WTC11 (cell line): Measurements from ENCODE around the gene SNX6. TPM values are rescaled to one million over a fixed set of nuclear protein-coding genes. Genes with fewer than 3 reads are reported as not detected.

ENCODE experiments used
- ATAC-seq: fragments of 200-7000 bp; cut with Tn5 transposase; 2 replicates; pipeline ENCODE4 v1.10.0; 2021; ENCODE audit warnings: mild to moderate bottlenecking, moderate library complexity
- CTCF ChIA-PET: fragments of 300-600 bp; sonication (Branson Sonifier 250); formaldehyde crosslinking; loops from one replicate; lab custom pipeline; 2021; ENCODE audit warnings: antibody characterized with exemption; lab: Charles Lee
- POLR2A ChIA-PET: fragments of 350-600 bp; sonication (Branson Sonifier 250); formaldehyde crosslinking; loops from one replicate; lab custom pipeline; 2021; ENCODE audit warnings: antibody characterized with exemption; lab: Charles Lee
- DNase-seq: peaks from one replicate; pipeline ENCODE4 v3.0.0; 2021; ENCODE audit warnings: low spot score
- H3K27ac Mint-ChIP-seq: 2 replicates; pipeline ENCODE4 v1.8.0; 2021; ENCODE audit warnings: mixed read lengths
- H3K27me3 Mint-ChIP-seq: 2 replicates; pipeline ENCODE4 v1.8.0; 2021; ENCODE audit warnings: low read depth, mild to moderate bottlenecking, moderate library complexity, mixed read lengths
- H3K36me3 Mint-ChIP-seq: 2 replicates; pipeline ENCODE4 v1.8.0; 2021; ENCODE audit warnings: mixed read lengths
- H3K4me1 Mint-ChIP-seq: 2 replicates; pipeline ENCODE4 v1.8.0; 2022; ENCODE audit warnings: mixed read lengths
- H3K4me3 Mint-ChIP-seq: 2 replicates; pipeline ENCODE4 v1.8.0; 2021; ENCODE audit warnings: mild to moderate bottlenecking, moderate library complexity, mixed read lengths
- H3K9me3 Mint-ChIP-seq: 2 replicates; pipeline ENCODE4 v1.8.0; 2021; ENCODE audit warnings: mixed read lengths
- CBFB ChIP-seq: sonication (generic); formaldehyde crosslinking; IDR thresholded peaks from 2 replicates; pipeline ENCODE4 v1.8.1; 2022; ENCODE audit warnings: mild to moderate bottlenecking, low read depth, missing genetic modification reagents
- CREB1 ChIP-seq: sonication (generic); formaldehyde crosslinking; IDR thresholded peaks from 2 replicates; pipeline ENCODE4 v1.8.0; 2023; ENCODE audit warnings: mild to moderate bottlenecking, missing genetic modification reagents
- CREM ChIP-seq: sonication (generic); formaldehyde crosslinking; IDR thresholded peaks from 2 replicates; pipeline ENCODE4 v1.8.1; 2022; ENCODE audit warnings: mild to moderate bottlenecking, missing genetic modification reagents, moderate library complexity
- FOXJ3 ChIP-seq: sonication (generic); formaldehyde crosslinking; IDR thresholded peaks from 2 replicates; pipeline ENCODE4 v1.9.0; 2021; ENCODE audit warnings: missing genetic modification reagents, mild to moderate bottlenecking, borderline replicate concordance
- GTF2I ChIP-seq: fragments of 250-450 bp; sonication (Bioruptor Pico); conservative IDR thresholded peaks from 2 replicates; pipeline ENCODE4 v1.4.0; 2021; ENCODE audit warnings: mild to moderate bottlenecking
- HMGA2 ChIP-seq: fragments of 250-450 bp; sonication (Bioruptor Pico); IDR thresholded peaks from 2 replicates; pipeline ENCODE4 v1.4.0; 2021; ENCODE audit warnings: mild to moderate bottlenecking, moderate library complexity
- HMGXB4 ChIP-seq: sonication (generic); formaldehyde crosslinking; IDR thresholded peaks from 2 replicates; pipeline ENCODE4 v1.8.1; 2023; ENCODE audit warnings: mild to moderate bottlenecking, moderate library complexity, missing genetic modification reagents
- JAZF1 ChIP-seq: fragments of 250-450 bp; sonication (Bioruptor Pico); IDR thresholded peaks from 2 replicates; pipeline ENCODE4 v1.9.0; 2021; ENCODE audit warnings: moderate library complexity, mild to moderate bottlenecking, inconsistent platforms
- KAT7 ChIP-seq: sonication (generic); formaldehyde crosslinking; IDR thresholded peaks from 2 replicates; pipeline ENCODE4 v1.8.1; 2023; ENCODE audit warnings: missing genetic modification reagents, mild to moderate bottlenecking, borderline replicate concordance
- MAX ChIP-seq: sonication (generic); formaldehyde crosslinking; IDR thresholded peaks from 2 replicates; pipeline ENCODE4 v1.8.0; 2022; ENCODE audit warnings: mild to moderate bottlenecking, missing genetic modification reagents
- MXD4 ChIP-seq: fragments of 250-450 bp; sonication (Bioruptor Pico); IDR thresholded peaks from 2 replicates; pipeline ENCODE4 v1.8.0; 2021; ENCODE audit warnings: mild to moderate bottlenecking, moderate library complexity, borderline replicate concordance
- SP1 ChIP-seq: sonication (generic); formaldehyde crosslinking; conservative IDR thresholded peaks from 2 replicates; pipeline ENCODE4 v1.8.1; 2022; ENCODE audit warnings: missing genetic modification reagents
- USF1 ChIP-seq: sonication (generic); formaldehyde crosslinking; IDR thresholded peaks from 2 replicates; pipeline ENCODE4 v1.8.0; 2022; ENCODE audit warnings: mild to moderate bottlenecking, missing genetic modification reagents
- USF2 ChIP-seq: sonication (generic); formaldehyde crosslinking; IDR thresholded peaks from 2 replicates; pipeline ENCODE4 v1.8.1; 2023; ENCODE audit warnings: mild to moderate bottlenecking, missing genetic modification reagents, moderate library complexity
- ZNF232 ChIP-seq: sonication (generic); formaldehyde crosslinking; IDR thresholded peaks from 2 replicates; pipeline ENCODE4 v1.8.0; 2022; ENCODE audit warnings: mild to moderate bottlenecking, missing genetic modification reagents
- ZNF396 ChIP-seq: fragments of 250-450 bp; sonication (Bioruptor Pico); IDR thresholded peaks from 2 replicates; pipeline ENCODE4 v1.8.0; 2021; ENCODE audit warnings: mild to moderate bottlenecking, moderate library complexity, borderline replicate concordance
- ZNF512 ChIP-seq: sonication (generic); formaldehyde crosslinking; IDR thresholded peaks from 2 replicates; pipeline ENCODE4 v1.8.1; 2022; ENCODE audit warnings: missing genetic modification reagents, borderline replicate concordance
- ZNF671 ChIP-seq: fragments of 250-450 bp; sonication (Bioruptor Pico); IDR thresholded peaks from 2 replicates; pipeline ENCODE4 v1.8.0; 2021; ENCODE audit warnings: mild to moderate bottlenecking
- total RNA-seq: library from RNA; stranded (reverse); gene quantifications from 3 replicates; pipeline ENCODE4 v1.2.3, GENCODE V29; 2021
- TF ChIP-seq, protein P1 (sequence below): sonication (generic); formaldehyde crosslinking; conservative IDR thresholded peaks from 2 replicates; pipeline ENCODE4 v1.8.1; 2023; ENCODE audit warnings: mild to moderate bottlenecking, low read depth, missing genetic modification reagents, moderate library complexity
- TF ChIP-seq, protein P2 (sequence below): fragments of 250-450 bp; sonication (Bioruptor Pico); IDR thresholded peaks from 2 replicates; pipeline ENCODE4 v2.1.2; 2022; ENCODE audit warnings: mild to moderate bottlenecking, moderate library complexity
- TF ChIP-seq, protein P3 (sequence below): fragments of 250-450 bp; sonication (Bioruptor Pico); IDR thresholded peaks from 2 replicates; pipeline ENCODE4 v1.9.0; 2021; ENCODE audit warnings: mild to moderate bottlenecking

SNX6 gene
- total RNA-seq, 1 experiment from 2014 or later = 51.3 TPM

GRCh38 chr14:34571771-34572170 lies 58.2 kb downstream of the SNX6 start:
- H3K9me3 Mint-ChIP-seq = no peaks in the 10 kb centered on the region
- no peaks in the 10 kb centered on the region for H3K27me3 Mint-ChIP-seq
- no peak for ATAC-seq
- H3K4me3 Mint-ChIP-seq = no peak overlapping the region
- ChIA-PET CTCF (no interaction called here), POLR2A (no interaction called here)
- no peak for DNase-seq
- H3K36me3 Mint-ChIP-seq = peaks cover 32% of the 10 kb centered on the region
- no peak overlapping the region for H3K27ac Mint-ChIP-seq
- TF ChIP-seq, protein P1, sequence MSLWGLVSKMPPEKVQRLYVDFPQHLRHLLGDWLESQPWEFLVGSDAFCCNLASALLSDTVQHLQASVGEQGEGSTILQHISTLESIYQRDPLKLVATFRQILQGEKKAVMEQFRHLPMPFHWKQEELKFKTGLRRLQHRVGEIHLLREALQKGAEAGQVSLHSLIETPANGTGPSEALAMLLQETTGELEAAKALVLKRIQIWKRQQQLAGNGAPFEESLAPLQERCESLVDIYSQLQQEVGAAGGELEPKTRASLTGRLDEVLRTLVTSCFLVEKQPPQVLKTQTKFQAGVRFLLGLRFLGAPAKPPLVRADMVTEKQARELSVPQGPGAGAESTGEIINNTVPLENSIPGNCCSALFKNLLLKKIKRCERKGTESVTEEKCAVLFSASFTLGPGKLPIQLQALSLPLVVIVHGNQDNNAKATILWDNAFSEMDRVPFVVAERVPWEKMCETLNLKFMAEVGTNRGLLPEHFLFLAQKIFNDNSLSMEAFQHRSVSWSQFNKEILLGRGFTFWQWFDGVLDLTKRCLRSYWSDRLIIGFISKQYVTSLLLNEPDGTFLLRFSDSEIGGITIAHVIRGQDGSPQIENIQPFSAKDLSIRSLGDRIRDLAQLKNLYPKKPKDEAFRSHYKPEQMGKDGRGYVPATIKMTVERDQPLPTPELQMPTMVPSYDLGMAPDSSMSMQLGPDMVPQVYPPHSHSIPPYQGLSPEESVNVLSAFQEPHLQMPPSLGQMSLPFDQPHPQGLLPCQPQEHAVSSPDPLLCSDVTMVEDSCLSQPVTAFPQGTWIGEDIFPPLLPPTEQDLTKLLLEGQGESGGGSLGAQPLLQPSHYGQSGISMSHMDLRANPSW (CRISPR knock-in tag) = no peak
- TF ChIP-seq MAX = no peak
- TF ChIP-seq CBFB (CRISPR knock-in tag) = no peak
- no peak for TF ChIP-seq FOXJ3
- no peak for TF ChIP-seq CREB1
- no peak for TF ChIP-seq GTF2I
- TF ChIP-seq KAT7 (CRISPR knock-in tag) = no peak
- TF ChIP-seq, protein P2, sequence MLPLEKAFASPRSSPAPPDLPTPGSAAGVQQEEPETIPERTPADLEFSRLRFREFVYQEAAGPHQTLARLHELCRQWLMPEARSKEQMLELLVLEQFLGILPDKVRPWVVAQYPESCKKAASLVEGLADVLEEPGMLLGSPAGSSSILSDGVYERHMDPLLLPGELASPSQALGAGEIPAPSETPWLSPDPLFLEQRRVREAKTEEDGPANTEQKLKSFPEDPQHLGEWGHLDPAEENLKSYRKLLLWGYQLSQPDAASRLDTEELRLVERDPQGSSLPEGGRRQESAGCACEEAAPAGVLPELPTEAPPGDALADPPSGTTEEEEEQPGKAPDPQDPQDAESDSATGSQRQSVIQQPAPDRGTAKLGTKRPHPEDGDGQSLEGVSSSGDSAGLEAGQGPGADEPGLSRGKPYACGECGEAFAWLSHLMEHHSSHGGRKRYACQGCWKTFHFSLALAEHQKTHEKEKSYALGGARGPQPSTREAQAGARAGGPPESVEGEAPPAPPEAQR = no peak
- no peak for TF ChIP-seq USF2 (CRISPR knock-in tag)
- no peak for TF ChIP-seq CREM
- no peak for TF ChIP-seq ZNF671 (CRISPR knock-in tag)
- no peaks in the 10 kb centered on the region for H3K4me1 Mint-ChIP-seq

DNA sequence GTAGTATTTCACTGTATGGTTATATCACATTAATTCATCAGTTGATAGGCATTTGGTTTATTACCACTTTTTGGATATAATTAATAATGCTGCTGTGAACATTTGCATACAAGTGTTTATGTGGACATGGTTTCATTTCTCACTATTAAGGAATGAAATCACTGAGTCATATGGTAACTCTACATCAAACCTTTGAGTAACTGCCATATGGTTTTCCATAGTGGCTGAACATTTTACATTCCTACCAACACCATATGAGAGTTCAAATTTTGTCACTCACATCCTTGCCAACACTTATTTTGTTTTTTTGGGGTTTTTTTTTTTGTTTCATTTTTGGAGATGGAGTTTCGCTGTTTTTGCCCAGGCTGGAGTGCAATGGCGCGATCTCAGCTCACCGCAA lies 60.2 kb downstream of the SNX6 start:
- H3K4me1 Mint-ChIP-seq = no peaks in the 10 kb centered on the region
- ChIA-PET CTCF (no interaction called here), POLR2A (no interaction called here)
- peaks cover 34% of the 10 kb centered on the region for H3K36me3 Mint-ChIP-seq
- DNase-seq = no peak
- H3K4me3 Mint-ChIP-seq = no peak overlapping the region
- no peaks in the 10 kb centered on the region for H3K27me3 Mint-ChIP-seq
- no peak overlapping the region for H3K27ac Mint-ChIP-seq
- ATAC-seq = no peak
- H3K9me3 Mint-ChIP-seq = no peaks in the 10 kb centered on the region
- TF ChIP-seq USF2 (CRISPR knock-in tag) (no peak), JAZF1 (CRISPR knock-in tag) (no peak), HMGXB4 (CRISPR knock-in tag) (no peak), USF1 (CRISPR knock-in tag) (no peak), ZNF232 (CRISPR knock-in tag) (no peak), MXD4 (CRISPR knock-in tag) (no peak), SP1 (CRISPR knock-in tag) (no peak), HMGA2 (CRISPR knock-in tag) (no peak), KAT7 (CRISPR knock-in tag) (no peak), ZNF396 (CRISPR knock-in tag) (no peak), ZNF512 (CRISPR knock-in tag) (no peak)
- TF ChIP-seq, protein P3, sequence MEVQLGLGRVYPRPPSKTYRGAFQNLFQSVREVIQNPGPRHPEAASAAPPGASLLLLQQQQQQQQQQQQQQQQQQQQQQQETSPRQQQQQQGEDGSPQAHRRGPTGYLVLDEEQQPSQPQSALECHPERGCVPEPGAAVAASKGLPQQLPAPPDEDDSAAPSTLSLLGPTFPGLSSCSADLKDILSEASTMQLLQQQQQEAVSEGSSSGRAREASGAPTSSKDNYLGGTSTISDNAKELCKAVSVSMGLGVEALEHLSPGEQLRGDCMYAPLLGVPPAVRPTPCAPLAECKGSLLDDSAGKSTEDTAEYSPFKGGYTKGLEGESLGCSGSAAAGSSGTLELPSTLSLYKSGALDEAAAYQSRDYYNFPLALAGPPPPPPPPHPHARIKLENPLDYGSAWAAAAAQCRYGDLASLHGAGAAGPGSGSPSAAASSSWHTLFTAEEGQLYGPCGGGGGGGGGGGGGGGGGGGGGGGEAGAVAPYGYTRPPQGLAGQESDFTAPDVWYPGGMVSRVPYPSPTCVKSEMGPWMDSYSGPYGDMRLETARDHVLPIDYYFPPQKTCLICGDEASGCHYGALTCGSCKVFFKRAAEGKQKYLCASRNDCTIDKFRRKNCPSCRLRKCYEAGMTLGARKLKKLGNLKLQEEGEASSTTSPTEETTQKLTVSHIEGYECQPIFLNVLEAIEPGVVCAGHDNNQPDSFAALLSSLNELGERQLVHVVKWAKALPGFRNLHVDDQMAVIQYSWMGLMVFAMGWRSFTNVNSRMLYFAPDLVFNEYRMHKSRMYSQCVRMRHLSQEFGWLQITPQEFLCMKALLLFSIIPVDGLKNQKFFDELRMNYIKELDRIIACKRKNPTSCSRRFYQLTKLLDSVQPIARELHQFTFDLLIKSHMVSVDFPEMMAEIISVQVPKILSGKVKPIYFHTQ (CRISPR knock-in tag) = no peak
